ENCODE results near the gene TMC5. TPM values are rescaled to one million over a fixed set of nuclear protein-coding genes. Genes with fewer than 3 reads are reported as not detected.

The TMC5 gene
- total and polyA plus RNA-seq, 2 of the 8 experiments (the other 6 are each of a cell fraction or from before 2014, with no cell fraction given) = 1.6 to 1.8 TPM

DNA sequence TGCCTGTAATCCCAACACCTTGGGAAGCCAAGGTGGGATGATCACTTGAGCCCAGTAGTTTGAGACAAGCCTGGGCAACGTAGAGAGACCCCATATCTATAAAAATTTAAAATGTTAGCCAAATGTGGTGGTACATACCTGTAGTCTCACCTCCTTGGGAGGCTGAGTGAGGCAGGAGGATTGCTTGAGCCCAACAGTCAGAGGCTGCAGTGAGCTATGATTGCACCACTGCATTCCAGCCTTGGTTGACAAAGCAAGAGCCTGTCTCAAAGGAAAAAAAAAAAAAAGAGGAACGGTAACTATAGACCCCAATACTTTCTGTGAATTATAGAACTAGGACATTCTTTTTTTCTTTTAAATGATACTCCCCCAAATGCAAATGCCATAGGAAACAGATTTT lies 1.8 kb upstream of the TMC5 start:
- CTCF ChIA-PET (ENCODE audit: partially characterized antibody) = interaction anchor here (0.9 to 1.5 kb wide), 4 partner anchors 9 to 193 kb away, joined by 3 to 5 read pairs (median 4); no protein-coding TSS in a partner anchor
- H3K4me2 ChIP-seq (ENCODE audit: insufficient read depth in 1 of 2, low read depth in 2 of 2, low read length in 2 of 2) = no peak overlapping the region
- no peak overlapping the region for H4K91ac ChIP-seq (replicated peaks; ENCODE audit: insufficient read length, low read length)

More for the DNA sequence above, 1.8 kb upstream of the TMC5 start:
- Histone ChIP-seq H3K27me3 (replicated peaks in 1 of 4; ENCODE audit: control insufficient read depth in 3 of 4, extremely low read depth in 1 of 4, insufficient read depth in 3 of 4, low read length in 3 of 4) (peaks cover 0 to 11% (median 4%) of the 10 kb centered on the region in 4 experiments; a peak in 4 of 7 replicates), H3K9me3 (ENCODE audit: insufficient read depth in 2 of 2, low read depth in 1 of 2, low read length in 1 of 2) (no peaks in the 10 kb centered on the region), H2AFZ (ENCODE audit: low read length) (no peak overlapping the region), H3K4ac (replicated peaks; ENCODE audit: insufficient read length, low read depth, low read length) (no peak overlapping the region), H2BK120ac (replicated peaks; ENCODE audit: low read depth, low read length) (no peak overlapping the region), H3K23me2 (ENCODE audit: low read depth, low read length) (peaks cover 2% of the 10 kb centered on the region; the same call in 1 of the 2 replicates), H3K23ac (ENCODE audit: insufficient read length) (no peak overlapping the region), H2BK5ac (ENCODE audit: low read depth, low read length) (no peak overlapping the region), H3K9ac (replicated peaks in 1 of 4; ENCODE audit: extremely low read depth in 1 of 4, low read depth in 3 of 4, low read length in 3 of 4) (no peak overlapping the region), H3K4me3 (ENCODE audit: extremely low read depth in 1 of 4, insufficient read depth in 2 of 4, low read depth in 3 of 4, low read length in 4 of 4) (no peak overlapping the region), H3K79me2 (ENCODE audit: control insufficient read depth in 1 of 2, insufficient read depth in 2 of 2, low read length in 2 of 2) (no peaks in the 10 kb centered on the region), H3K56ac (replicated peaks; ENCODE audit: insufficient read length, low read depth, low read length) (no peak overlapping the region), H3K14ac (ENCODE audit: insufficient read length) (no peak overlapping the region), H4K5ac (ENCODE audit: insufficient read length, low read depth, low read length) (no peak overlapping the region), H2BK15ac (ENCODE audit: low read length) (no peak overlapping the region), H3K27ac (ENCODE audit: low read depth, low read length) (no peak overlapping the region), H3K4me1 (replicated peaks in 1 of 4; ENCODE audit: control insufficient read depth in 3 of 4, insufficient read depth in 4 of 4, low read length in 3 of 4) (no peaks in the 10 kb centered on the region; a peak in 1 of 7 replicates), H4K20me1 (replicated peaks in 1 of 2; ENCODE audit: control insufficient read depth in 1 of 2, insufficient read depth in 2 of 2, low read length in 2 of 2) (no peaks in the 10 kb centered on the region), H3K18ac (ENCODE audit: extremely low read depth, low read length) (no peak overlapping the region), H2BK12ac (ENCODE audit: low read depth, low read length) (no peak overlapping the region), H3K79me1 (ENCODE audit: low read depth, low read length) (no peaks in the 10 kb centered on the region; the same call in 1 of the 2 replicates), H2AK5ac (ENCODE audit: low read depth, low read length) (no peak overlapping the region), H3K36me3 (ENCODE audit: control insufficient read depth in 2 of 4, insufficient read depth in 4 of 4, low read length in 3 of 4) (no peaks in the 10 kb centered on the region; a peak in 1 of 8 replicates), H2BK20ac (ENCODE audit: low read length) (no peak overlapping the region), H4K8ac (ENCODE audit: extremely low read depth, insufficient read depth, low read length) (no peak overlapping the region)
- DNase-seq (ENCODE audit: low read depth in 1 of 2, low spot score in 2 of 2) (no peak), FAIRE-seq (no peak)
- WGBS, 2 experiments (ENCODE audit: extremely low coverage in 1 of 2, insufficient coverage in 1 of 2, insufficient read length in 1 of 2, insufficient replicate concordance in 2 of 2, low coverage in 1 of 2, low lambda C conversion rate in 2 of 2, missing lambda C conversion rate in 1 of 2) = 53% methylated on average over 1 of the region's 2 CpGs; no CpG with 5 or more reads in 1 of the 2 experiments
- POLR2A ChIA-PET (ENCODE audit: partially characterized antibody) = no interaction called here
- TF ChIP-seq RXRA (IDR thresholded peaks at IDR 0.05; ENCODE audit: insufficient read depth, low read depth, low read length) = no peak
- TF ChIP-seq TCF12 (IDR thresholded peaks at IDR 0.05; ENCODE audit: low read depth, low read length) = no peak
- TF ChIP-seq EZH2 (IDR thresholded peaks at IDR 0.05; ENCODE audit: low read depth, low read length, severe bottlenecking) = no peak
- no peak for TF ChIP-seq SAP30 (IDR thresholded peaks at IDR 0.05; ENCODE audit: insufficient read depth, insufficient replicate concordance, low read length)
